NCI-H345 treated with DMSO at 0.1 percent for 48 hours (cell line): ENCODE data around the gene KCNE3.
A peak's percentile ranks its signal among the peaks of the same experiment; 100 is the strongest.
"Not testable (repeated sequence)": the region's sequence is repeated elsewhere in the genome, so short reads cannot be mapped to it uniquely, and the experiment has no call there.

Experiments
- DNase-seq: peaks from one replicate; lab custom pipeline; 2025; ENCODE audit not compliant: unreplicated experiment; lab: John Stamatoyannopoulos, UW

The KCNE3 gene

DNA sequence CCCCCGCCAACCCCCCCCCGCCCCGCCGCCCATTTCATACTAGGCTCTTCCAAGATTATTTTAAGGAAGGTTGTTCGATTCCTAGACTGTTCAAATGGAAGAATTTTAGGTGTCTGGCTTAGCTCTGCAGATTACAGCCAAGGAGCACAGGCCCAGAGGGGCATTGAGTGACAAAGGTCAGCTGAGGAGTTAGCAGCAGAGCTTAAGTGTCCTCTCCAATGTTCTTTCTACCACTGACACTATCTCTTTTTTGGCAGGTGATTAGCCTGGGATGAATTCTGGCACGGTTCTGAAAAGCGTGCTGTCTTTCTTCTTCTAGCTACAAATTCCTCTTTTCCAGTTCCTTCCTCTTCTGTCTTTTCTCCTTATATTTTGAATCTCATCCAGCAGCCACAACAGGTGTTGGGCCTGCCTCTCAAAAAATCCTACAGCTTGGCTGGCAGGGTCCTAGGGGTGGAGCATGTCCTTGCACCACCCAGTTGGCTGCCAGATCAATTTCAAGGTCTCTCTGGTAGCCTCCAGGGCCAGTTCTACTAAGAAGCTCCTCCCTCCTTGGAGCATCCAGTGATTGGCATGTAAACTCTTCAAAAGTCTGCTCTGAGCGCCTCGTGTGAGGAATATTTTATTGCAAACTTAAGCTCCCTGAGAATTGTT is 23.0 kb downstream of the KCNE3 start:
- DNase-seq, result no peak

DNA sequence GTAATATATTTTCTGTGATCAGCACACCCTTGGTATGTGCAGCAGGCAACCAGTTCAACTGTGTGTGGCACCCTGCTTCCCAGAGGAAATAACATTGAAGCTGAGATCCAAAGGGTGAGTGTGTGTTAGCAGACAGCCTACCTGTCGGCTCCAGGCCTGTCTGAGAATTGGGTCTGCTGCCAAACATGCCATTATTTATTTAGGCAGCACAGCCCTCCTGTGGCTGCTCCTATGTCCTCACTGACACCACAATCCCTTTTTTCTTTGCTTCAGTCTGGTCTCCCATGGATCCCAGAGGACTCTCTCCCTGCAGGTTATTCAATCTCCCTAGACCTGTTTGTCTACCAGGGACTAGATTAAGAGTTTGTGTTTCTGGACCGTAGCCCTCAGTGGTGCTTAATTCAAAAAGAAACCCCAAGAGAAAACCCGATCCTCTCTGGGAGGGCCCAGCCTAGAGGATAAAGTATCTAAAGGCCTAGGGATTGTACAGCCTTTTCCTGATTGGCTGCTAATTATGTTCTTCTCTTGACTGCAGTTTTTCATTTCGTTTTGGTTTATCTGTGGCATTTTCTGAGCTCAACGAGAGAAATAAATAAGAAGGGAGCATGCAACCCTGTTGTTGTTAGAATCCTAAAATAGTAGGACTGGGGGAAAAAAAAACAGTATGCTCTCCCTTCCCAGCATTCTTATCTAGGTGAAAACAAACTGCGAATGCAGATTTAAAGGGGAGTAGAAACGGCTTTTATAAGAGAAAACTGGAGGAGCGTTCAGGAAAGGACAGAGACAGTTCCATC is 24.1 kb downstream of the KCNE3 start:
- DNase-seq, result peak; percentile 92

DNA sequence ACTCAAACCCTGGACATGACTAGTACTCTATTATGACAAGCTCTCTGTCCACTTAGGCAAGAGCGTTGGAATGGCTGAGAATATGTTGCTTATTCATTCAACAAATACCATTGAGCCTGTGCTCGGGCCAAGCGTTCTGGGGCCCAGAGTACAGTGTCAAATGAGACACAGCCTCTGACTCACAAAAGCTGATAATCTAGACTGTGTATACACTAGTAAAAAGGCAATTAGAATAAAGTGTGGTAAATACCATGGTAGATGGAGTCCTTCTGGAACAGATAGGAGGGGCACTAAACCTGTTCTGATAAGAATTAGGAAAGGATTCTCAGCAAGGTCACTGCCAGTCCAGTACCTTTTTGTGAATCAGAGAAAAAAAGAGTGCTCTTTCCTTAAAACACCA is 24.7 kb downstream of the KCNE3 start:
- no peak for DNase-seq

DNA sequence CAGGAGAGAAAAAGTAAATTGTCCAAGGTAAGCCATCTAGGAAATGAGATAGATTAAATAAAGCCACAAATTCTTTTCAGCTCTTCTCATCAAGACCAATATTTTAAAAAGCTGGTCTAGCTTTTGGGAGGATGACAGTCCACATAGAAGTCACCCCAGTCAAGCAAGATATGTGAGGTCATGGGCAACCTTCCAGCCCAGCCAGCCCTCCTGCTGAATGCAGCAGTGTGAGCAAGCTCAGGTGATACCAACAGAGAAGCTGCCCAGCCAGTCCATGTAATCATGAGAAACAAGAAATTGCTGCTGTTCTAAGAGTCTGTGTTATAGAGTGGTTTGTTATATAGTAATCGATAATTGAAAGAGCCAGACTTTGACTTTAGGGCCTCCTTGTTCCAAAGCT is 28.7 kb downstream of the KCNE3 start:
- no peak for DNase-seq

DNA sequence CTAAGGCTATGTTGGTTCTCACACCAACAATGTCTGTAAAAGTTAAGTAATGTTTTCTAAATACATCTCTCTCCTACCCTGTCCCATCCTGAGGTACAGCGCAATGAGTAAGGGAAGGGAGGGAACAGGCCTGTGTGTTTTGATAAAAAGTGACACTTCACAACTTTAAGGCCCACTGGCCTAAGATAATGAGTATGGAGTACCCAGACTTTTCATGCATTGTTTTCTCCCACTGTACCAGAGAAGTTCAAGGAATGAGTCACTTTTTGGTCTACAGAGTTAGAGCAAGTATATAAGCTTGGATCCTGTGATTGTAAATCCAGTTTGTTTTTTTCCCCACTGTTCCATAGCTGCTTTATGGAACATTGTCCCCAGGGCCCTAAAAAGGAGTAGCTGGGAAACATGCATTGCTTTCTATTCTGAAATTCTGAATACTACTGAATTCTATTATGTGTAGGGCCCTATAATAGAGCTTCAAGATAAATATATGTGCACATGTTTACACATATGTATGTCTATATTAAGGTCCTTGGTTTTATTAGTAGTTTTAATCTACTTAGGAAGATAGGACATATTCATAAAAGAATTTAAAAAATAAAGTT is 29.8 kb downstream of the KCNE3 start:
- DNase-seq, result no peak

DNA sequence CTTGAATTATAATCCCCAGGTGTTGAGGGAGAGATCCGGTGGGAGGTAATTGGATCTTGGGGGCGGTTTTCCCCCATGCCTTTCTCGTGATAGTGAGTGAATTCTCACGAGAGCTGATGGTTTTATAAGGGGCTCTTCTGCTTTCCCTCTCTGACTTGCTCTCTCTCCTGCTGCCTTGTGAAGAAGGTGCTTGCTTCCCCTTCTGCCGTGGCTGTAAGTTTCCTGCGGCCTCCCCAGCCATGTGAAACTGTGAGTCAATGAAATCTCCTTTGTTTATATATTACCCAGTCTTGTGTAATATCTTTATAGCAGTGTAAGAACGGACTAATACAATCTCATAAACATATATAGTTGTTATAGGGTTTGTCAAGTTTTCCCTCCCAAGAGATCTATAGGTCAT is 32.8 kb downstream of the KCNE3 start:
- no peak for DNase-seq

DNA sequence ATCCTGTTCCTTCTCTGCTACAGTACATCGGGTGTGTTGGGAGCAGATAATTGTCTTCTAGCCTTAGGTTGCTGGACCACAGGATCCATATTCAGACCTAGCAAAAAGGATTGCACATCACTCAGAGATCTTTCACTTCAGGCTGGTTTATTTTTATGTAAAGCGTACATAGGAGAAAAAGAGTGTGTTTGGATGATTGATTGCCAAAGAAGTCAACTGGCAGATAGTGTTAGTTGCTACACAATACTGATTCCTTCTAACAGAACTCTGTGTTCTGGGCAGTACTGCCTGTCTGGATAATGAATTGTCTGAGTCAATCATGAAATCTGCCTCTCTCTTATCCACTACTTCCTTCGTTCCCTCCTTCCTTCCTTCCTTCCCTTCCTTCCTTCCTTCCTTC is 38.1 kb downstream of the KCNE3 start:
- no peak for DNase-seq

DNA sequence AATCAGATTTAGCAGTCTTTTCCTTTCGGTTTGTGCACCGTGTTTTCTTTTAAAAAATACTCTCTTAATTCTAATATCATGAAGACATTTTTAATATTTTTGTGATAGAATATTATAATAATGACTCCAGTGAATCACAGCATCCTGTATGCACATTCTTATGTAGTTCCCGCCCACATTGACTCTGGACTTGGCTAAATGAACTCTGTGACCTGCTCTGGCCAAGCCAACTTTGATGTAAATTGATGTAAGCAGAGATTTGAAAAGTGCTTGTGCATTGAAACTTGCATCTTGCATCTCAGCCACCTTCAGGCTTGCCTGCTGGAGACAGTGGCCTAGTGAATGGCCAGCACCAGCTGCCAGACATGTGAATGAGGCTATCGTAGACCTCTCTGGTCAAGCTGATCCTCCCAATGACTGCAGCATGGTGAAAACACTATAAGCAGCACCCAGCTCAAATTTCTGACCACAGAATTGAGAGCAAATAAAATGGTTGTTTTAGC is 39.9 kb downstream of the KCNE3 start:
- DNase-seq, result no peak

DNA sequence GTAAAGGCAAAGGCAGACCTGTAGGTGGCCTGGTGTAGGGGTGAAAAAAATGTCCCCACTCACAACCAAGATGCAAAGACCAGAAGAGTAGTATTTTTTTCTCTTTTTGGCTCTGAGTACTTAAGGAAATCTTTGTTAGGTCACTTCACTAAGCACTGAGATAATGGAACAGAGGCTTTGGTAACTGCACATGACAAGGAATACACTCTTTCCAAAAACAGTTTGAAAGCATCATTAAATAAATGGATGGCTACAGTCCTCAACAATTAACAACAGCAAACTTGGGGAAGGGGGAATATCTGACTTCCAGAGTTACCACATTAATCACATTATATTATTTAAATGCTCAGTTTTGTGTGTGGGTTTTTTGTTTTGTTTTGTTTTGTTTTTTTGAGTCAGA is 42.2 kb downstream of the KCNE3 start:
- no peak for DNase-seq

DNA sequence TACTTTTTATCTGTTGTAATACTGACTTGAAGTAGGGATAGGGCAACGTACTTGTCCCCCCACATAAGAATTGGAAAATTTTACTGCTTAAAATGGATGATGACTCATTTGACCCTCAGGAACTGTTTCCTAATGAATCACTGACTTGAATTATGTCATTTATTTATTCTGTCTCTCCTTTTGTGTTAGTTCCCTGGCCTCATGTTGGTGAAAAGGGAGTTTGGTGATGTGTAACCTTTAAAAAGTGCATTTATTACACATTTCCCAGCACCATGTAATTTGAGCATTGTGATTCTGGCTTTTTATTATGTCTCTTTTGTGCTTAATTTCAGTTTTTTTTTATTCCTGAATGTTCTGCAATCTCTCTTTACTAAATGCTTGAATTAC is 48.8 kb downstream of the KCNE3 start:
- no peak for DNase-seq

DNA sequence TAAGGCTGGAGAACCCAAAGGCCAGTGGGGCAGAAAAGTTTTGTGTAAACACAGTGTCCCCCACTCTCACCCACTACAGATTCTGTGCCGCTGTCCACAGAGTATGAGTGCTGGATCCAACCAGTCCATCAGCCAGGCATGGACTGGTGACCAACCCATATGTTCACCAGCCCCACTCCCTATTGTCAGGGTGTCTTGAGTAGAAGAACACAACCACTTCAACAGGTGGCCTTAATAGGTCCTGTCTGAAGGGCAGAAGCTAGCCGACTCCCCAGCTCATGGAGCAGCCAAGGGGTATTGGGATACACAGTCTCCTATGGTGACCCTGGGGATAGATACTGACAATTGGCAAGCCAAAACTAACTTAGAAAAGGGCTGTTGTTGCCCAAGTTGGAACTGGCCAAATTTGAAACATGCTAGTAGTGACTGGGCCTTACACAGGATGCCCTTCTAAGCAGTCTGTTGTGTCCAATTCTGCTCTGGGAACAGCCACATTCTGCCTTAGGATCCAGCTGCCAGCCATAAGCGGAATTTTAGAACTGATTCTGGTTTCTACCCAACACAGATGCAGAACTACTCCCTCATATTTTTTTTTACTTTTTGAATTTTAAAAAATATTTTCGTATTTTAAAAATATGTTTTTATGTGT is 49.4 kb downstream of the KCNE3 start:
- DNase-seq, result no peak

DNA sequence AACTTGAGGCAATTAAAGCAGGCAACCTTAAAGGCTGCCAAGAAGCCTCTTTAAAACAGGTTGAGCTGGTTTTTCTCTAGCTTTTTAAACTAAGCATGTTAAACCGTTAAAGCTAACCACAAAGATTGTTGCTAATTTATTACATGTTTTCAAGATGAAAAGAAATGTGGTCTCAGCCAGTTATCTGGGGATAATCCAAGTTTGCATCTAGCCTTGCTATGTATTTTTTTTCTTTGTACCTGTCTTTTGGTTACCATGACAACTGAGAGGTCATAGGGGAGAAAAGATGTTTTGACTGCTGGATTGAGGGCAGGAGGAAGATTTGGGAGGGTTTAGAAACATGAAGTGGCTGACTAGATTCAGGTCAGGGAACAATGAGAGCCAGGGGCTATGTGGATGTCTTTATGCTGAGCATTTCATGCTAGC is 50.0 kb downstream of the KCNE3 start:
- DNase-seq, result no peak

DNA sequence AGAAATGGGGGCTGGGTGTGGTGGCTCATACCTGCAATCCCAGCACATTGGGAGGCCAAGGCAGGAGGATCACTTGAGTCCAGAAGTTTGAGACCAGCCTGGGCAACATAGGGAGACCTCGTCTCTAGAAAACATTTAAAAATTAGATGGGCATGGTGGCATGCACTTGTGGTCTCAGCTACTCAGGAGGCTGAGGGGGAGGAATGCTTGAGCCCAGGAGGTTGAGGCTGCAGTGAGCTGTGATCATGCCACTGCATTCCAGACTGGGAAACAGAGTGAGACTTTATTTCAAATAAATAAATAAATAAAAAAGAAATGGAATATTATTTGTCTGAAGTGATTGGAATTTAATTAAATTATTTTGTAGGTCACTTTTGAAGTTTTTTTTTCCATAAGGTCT is 50.4 kb downstream of the KCNE3 start:
- not testable (repeated sequence) for DNase-seq

DNA sequence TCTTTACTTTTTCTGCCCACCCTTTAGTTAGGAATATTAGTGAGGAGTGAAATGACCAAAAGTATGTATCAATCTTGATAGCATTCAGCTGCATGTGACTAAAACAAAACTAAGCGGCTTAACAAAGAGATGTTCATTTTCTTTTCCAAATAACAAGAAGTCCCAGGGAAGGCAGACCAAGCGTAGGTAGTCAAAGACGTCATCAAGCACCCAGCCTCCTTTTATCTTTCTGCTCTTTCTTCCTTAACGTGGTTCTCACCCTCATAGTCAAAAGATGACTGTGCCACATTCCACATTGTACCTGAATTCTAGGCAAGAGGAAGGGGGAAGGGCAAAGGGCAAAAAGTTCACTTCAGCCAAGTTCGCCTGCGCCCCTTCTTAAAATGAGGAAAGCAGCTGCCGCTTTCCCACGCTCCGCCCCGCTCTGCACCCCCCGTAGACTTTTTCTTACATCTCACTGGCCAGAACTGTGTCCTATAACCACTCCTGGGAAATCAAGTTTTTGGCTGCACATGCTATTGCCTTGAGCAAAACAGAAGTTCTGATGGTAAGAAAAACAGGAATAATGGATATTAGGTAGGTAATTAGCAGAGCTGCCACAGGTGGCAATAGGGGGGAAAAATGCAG is 54.5 kb downstream of the KCNE3 start:
- no peak for DNase-seq

DNA sequence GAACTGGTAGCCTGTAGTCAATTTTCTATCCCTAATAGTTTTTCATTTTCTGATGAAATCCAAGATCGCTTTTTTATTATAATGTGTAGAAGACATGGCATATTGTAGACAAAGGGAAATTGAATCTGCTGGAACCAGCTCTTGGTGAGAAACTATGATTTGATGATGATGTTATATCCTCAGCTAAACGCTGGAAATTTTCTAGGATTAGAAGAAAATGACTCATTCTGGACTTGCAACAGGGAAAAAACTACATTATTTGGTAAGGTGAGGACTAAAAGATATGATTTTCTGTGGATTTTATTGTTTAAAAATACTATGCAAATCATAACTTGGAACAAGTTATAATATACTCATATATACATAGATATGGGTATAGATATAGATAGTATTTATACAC is 55.0 kb downstream of the KCNE3 start:
- no peak for DNase-seq

DNA sequence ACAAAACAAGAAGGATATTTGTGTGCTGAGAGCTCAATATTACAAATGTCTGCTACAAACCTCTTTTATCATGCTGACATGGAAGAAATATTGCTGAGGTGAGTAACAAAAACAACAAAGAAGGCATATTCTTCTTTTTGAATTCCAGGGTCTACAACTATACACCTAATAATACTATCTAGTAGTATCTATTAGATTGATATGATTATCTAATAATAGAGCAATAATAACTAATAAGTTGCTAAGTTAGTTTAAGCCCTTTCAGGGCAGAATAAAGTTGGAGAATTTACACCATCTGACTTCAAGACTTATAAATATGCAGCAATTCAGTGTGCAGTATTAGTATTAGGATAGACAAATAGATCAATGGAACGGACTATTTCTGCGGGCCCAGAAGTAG is 57.7 kb downstream of the KCNE3 start:
- DNase-seq, result no peak
